Spleen (tissue), 7 donors: ENCODE data around the gene RRAD.

ENCODE experiments used
- POLR2A ChIP-seq, 3 donors: fragments of 450-650 bp; IDR thresholded peaks; one replicate each; pipeline ENCODE4 v1.5.1; 2017; ENCODE audit warnings: antibody characterized with exemption in 3 of 3, mild to moderate bottlenecking in 1 of 3
- POLR2AphosphoS5 ChIP-seq, 3 donors: sonication (generic); formaldehyde crosslinking; IDR thresholded peaks; one replicate each; pipeline ENCODE4 v1.5.1; 2017; ENCODE audit warnings: antibody characterized with exemption in 3 of 3
- TF ChIP-seq, protein P1 (sequence below), 11 experiments: fragments of 200-600 bp in 7 of 11; fragments of 450-650 bp in 4 of 11; sonication (generic) in 4 of 11; IDR thresholded peaks in 8 of 11; conservative IDR thresholded peaks in 3 of 11; 1 replicate in 7 of 11; 2 replicates in 4 of 11; pipeline versions ENCODE4 v1.4.0 to v1.8.0; 2016 to 2021; ENCODE audit warnings: antibody characterized with exemption in 11 of 11, inconsistent platforms in 4 of 11, mild to moderate bottlenecking in 1 of 11
- donor health status: DM: no; HTN: no; CAD: no; lungs with moderate emphysema.
- donor health status: DM: no; HTN: no; CAD: no.
- donor health status: DM: no; HTN: no; CAD: no.

DNA sequence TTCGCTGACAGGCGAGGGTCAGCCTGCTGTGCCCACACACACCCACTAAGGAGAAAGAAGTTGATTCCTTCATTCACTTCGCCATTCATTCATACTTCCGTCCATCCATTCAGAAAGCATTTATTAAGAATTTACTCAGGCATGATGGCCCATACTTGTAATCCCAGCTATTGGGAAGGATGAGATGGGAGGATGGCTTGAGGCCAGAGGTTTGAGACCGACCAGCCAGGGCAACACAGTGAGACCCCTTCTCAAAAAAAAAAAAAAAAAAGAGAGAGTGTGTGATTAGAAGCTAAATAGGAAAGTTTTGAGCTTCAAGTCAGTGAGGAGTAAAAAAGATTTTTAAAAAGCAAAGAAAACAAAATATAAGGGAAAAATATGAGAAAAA, 18.7 kb upstream of the RRAD start:
- TF ChIP-seq, protein P1, sequence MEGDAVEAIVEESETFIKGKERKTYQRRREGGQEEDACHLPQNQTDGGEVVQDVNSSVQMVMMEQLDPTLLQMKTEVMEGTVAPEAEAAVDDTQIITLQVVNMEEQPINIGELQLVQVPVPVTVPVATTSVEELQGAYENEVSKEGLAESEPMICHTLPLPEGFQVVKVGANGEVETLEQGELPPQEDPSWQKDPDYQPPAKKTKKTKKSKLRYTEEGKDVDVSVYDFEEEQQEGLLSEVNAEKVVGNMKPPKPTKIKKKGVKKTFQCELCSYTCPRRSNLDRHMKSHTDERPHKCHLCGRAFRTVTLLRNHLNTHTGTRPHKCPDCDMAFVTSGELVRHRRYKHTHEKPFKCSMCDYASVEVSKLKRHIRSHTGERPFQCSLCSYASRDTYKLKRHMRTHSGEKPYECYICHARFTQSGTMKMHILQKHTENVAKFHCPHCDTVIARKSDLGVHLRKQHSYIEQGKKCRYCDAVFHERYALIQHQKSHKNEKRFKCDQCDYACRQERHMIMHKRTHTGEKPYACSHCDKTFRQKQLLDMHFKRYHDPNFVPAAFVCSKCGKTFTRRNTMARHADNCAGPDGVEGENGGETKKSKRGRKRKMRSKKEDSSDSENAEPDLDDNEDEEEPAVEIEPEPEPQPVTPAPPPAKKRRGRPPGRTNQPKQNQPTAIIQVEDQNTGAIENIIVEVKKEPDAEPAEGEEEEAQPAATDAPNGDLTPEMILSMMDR (IDR thresholded peaks at IDR 0.05 in 8 of 11, conservative IDR thresholded peaks at IDR 0.05 in 3 of 11), result no peak
- TF ChIP-seq POLR2A (IDR thresholded peaks at IDR 0.05) (no peak), POLR2AphosphoS5 (IDR thresholded peaks at IDR 0.05) (no peak)
